BJ (cell line): ENCODE results near the gene PIGX. TPM values are rescaled to one million over a fixed set of nuclear protein-coding genes. Genes with fewer than 3 reads are reported as not detected.

ENCODE experiments used
- CTCF ChIA-PET: fragments of 350-600 bp; formaldehyde crosslinking; extraction: SDS; loops from one replicate; lab custom pipeline; 2021; ENCODE audit warnings: antibody characterized with exemption, inconsistent platforms; lab: Yijun Ruan, JAX
- POLR2A ChIA-PET: fragments of 300-600 bp; sonication (Branson Sonifier 250); formaldehyde crosslinking; extraction: SDS; loops from one replicate; lab custom pipeline; 2021; ENCODE audit warnings: antibody characterized with exemption; lab: Charles Lee
- DNase-seq: peaks from one replicate; pipeline ENCODE4 v3.0.0-alpha.2; 2011; ENCODE audit warnings: low read depth
- H3K27me3 ChIP-seq: 2 replicates; pipeline ENCODE4 v1.6.0; 2011; ENCODE audit warnings: low read length; ENCODE audit not compliant: control insufficient read depth, insufficient read depth
- H3K36me3 ChIP-seq: 2 replicates; pipeline ENCODE4 v1.5.1; 2011; ENCODE audit warnings: low read length; ENCODE audit not compliant: control insufficient read depth, insufficient read depth
- H3K4me3 ChIP-seq: 2 replicates; pipeline ENCODE4 v1.5.1; 2011; ENCODE audit warnings: low read depth, mild to moderate bottlenecking, control low read depth, low read length
- polyA plus RNA-seq: library from polyadenylated mRNA; depleted of rRNA; stranded (reverse); fragments of >200 nt; gene quantifications from 2 replicates; pipeline ENCODE4 v1.2.3, GENCODE V29; 2011
- TF ChIP-seq, protein P1 (sequence below): IDR thresholded peaks from 2 replicates; pipeline ENCODE4 v1.5.1; 2011; ENCODE audit warnings: low read depth, mild to moderate bottlenecking, control low read depth, inconsistent platforms, low read length, moderate library complexity; ENCODE audit not compliant: insufficient read depth

PIGX gene
- polyA plus RNA-seq, 1 experiment = 7.8 TPM

DNA sequence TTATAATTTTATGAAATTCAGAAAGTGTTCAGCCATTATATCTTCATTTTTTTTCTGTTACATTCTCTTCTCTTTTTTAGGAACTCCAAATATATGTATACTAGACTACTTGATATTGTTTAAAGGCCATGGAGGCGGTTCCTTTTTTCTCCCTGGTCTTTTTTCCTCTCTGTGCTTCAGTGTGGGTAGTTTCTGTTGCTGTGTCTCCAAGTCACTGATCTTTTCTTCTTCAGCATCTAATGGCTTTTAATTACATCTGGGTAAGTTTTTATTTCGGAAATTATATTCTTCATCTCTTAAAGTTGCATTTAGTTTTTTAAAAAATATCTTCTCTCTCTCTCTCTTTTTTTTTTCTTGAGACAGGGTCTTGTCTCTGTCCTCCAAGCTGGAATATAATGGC is 8.9 kb downstream of the PIGX start:
- DNase-seq = no peak
- Histone ChIP-seq H3K36me3 (peaks cover 2% of the 10 kb centered on the region), H3K4me3 (no peak overlapping the region), H3K27me3 (no peaks in the 10 kb centered on the region)
- POLR2A ChIA-PET = no interaction called here
- TF ChIP-seq, protein P1, sequence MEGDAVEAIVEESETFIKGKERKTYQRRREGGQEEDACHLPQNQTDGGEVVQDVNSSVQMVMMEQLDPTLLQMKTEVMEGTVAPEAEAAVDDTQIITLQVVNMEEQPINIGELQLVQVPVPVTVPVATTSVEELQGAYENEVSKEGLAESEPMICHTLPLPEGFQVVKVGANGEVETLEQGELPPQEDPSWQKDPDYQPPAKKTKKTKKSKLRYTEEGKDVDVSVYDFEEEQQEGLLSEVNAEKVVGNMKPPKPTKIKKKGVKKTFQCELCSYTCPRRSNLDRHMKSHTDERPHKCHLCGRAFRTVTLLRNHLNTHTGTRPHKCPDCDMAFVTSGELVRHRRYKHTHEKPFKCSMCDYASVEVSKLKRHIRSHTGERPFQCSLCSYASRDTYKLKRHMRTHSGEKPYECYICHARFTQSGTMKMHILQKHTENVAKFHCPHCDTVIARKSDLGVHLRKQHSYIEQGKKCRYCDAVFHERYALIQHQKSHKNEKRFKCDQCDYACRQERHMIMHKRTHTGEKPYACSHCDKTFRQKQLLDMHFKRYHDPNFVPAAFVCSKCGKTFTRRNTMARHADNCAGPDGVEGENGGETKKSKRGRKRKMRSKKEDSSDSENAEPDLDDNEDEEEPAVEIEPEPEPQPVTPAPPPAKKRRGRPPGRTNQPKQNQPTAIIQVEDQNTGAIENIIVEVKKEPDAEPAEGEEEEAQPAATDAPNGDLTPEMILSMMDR = no peak
- CTCF ChIA-PET = no interaction called here

DNA sequence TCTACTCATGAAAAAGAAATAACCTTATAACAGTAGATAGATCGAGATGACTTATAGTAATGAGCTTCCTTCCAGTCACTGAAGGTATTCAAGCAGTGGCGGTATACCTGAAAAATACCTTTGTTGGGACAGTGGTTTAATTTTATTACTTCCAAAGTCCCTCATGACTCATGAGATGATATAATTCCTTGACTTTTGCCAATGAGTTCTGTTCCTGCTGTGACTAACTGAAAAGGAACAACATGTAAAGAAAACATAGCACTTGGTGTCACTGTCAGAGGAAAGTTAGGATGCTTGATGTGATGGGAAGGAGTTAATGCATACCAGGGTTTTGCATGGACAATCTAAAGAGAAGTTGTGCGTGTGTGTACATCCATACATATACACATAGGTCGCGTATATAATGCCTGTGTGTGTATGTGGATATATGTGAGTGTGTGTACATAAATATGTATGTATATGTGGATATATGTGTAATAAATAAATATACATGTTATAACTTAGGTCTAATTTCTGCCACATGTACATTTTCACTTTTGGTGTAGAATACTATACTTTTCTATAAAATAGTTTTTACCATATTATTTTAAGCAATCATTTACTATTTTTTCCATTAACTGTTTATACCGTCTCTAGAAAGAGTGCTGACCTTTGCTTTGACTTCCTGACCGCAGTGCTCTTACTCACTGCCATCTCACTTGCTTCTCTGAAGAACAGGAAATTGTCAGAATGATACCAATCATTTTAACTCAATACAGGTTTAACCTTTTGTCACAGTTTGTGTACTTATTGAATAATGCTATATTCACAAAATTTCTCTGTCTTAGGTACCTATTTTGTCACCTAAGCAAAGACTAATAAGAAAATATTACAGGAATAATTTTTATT is 14.9 kb downstream of the PIGX start:
- Histone ChIP-seq H3K27me3 (no peaks in the 10 kb centered on the region), H3K4me3 (no peak overlapping the region), H3K36me3 (peaks cover 2% of the 10 kb centered on the region; the same call in 1 of the 2 replicates)
- TF ChIP-seq, protein P1 = no peak
- no peak for DNase-seq
- ChIA-PET CTCF (interaction anchor here (1.3 kb wide), 1 partner anchor 19 kb away, joined by 5 read pairs; no protein-coding TSS in a partner anchor), POLR2A (no interaction called here)

DNA sequence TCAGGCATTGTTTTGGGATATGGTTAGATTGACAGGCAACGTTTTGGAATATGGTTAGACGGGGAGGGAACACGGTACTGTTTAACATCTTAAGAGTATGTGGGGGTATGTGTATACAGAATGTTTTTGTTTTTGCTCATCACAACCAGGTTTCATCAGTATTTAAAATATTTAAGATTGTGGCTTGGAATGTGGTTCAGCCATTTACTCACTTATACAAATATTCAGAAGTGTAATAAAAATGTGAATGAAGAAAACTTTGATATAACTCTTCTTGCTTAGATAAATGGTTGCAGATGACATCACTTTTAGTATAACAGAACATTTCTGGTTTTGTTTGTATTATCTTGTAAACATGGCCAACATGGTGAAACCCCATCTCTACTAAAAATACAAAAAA is 23.6 kb downstream of the PIGX start:
- Histone ChIP-seq H3K36me3 (no peaks in the 10 kb centered on the region), H3K27me3 (no peaks in the 10 kb centered on the region), H3K4me3 (no peak overlapping the region)
- no peak for DNase-seq
- ChIA-PET POLR2A (no interaction called here), CTCF (no interaction called here)
- TF ChIP-seq, protein P1 = no peak

DNA sequence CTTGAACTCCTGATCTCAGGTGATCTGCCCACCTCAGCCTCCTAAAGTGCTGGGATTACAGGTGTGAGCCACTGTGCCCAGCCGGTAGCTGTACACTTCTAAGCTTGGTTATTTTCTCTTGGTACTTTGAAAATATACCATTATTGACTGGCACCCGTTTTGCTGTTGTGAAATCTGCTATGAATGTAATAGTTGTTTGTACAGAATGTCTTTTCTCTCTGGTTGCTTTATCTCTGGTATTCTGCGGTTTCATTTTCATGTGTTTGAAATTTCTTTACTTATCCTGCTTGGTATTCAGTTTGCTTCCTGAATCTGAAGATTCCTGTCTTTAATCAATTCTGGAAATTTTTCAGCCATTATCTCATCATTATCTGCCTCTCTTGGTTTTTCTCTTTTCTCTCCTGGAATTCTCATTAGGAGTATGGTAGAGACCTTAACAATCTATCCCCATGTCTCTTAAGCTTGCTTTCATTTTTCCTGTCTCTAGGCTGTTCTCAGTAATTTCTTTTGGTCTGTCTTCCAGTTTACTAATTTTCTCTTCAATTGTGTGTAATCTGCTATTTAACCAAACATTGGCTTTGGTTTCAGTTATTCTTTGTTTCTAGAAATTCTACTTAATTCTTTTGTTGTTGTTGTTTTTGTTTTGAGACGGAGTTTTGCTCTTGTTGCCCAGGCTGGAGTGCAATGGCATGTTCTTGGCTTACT is 24.6 kb downstream of the PIGX start:
- ChIA-PET CTCF (no interaction called here), POLR2A (no interaction called here)
- TF ChIP-seq, protein P1 = no peak
- no peaks in the 10 kb centered on the region for H3K27me3 ChIP-seq
- no peaks in the 10 kb centered on the region for H3K36me3 ChIP-seq
- no peak overlapping the region for H3K4me3 ChIP-seq
- DNase-seq = no peak

DNA sequence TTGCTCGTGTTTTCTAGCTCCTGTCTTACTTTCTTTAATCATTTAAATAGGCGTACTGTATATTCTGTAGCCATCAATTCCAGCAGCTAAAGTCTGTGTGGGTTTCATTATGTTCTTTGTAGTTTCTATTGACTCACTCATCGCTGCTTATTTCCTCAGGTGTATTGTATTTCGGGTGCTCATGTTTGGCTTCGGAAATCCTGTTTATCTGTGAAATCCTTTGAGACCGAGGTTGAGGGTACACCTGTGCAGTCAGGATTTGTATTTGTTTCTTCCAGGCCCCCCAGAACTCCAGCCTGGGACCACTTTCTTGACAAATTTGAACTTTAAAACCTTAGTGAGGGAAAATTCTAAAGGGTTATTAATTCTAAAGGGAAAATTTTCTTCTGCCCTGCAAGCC is 25.5 kb downstream of the PIGX start:
- H3K27me3 ChIP-seq = no peaks in the 10 kb centered on the region
- TF ChIP-seq, protein P1 = no peak
- CTCF ChIA-PET = interaction anchor here (0.6 kb wide), 1 partner anchor 12 kb away, joined by 3 read pairs; no protein-coding TSS in a partner anchor
- no peak for DNase-seq
- POLR2A ChIA-PET = no interaction called here
- H3K4me3 ChIP-seq = no peak overlapping the region
- H3K36me3 ChIP-seq = no peaks in the 10 kb centered on the region
